ENCODE measurements around the gene SVOPL. TPM values are rescaled to one million over a fixed set of nuclear protein-coding genes. Genes with fewer than 3 reads are reported as not detected.

SVOPL gene
- polyA plus RNA-seq, 3 donors: not detected

- intact Hi-C loops (cut with micrococcal nuclease): no loop called here
Measured at GRCh38 chr7:138584283-138584682, 116.9 kb downstream of the SVOPL start.

DNA sequence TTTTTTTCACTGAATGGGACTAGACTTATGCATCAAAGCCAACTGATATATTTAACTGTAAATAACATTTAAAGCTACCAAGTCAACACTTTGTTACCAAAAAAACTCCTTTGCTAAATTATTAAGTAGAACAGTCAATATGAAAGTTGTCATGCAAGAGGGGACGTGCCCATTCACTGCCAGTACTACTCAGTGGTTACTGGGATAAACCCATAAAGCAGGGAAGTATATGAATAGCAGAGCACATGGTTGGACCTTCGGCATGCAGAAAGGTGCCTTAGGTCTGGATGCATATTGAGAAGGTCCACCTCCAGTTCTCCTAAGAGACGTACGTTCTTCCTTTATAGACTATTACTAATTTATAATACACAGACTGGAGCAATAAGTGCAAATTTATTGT lies 120.1 kb downstream of the SVOPL start:
- Histone ChIP-seq H3K4me1 (ENCODE audit: control insufficient read depth in 1 of 2, insufficient read depth in 2 of 2, low read length in 2 of 2) (no peaks in the 10 kb centered on the region), H3K79me2 (ENCODE audit: insufficient read depth, low read length) (no peaks in the 10 kb centered on the region), H4K20me1 (ENCODE audit: insufficient read depth, low read length) (no peaks in the 10 kb centered on the region), H2AFZ (ENCODE audit: insufficient read depth, low read depth, low read length, poor library complexity, severe bottlenecking) (no peak overlapping the region), H3K4me3 (replicated peaks in 1 of 3; ENCODE audit: low read depth in 2 of 3, low read length in 3 of 3) (no peak overlapping the region), H3K9me3 (replicated peaks in 1 of 2; ENCODE audit: control insufficient read depth in 1 of 2, insufficient read depth in 1 of 2, low read length in 2 of 2) (no peaks in the 10 kb centered on the region), H3K9ac (ENCODE audit: insufficient read depth, low read length, poor library complexity, severe bottlenecking) (no peak overlapping the region), H3K27ac (ENCODE audit: low read depth in 1 of 2, low read length in 2 of 2) (peak overlapping the region in 1 of 2 donors; percentile 50), H3K27me3 (ENCODE audit: control insufficient read depth in 2 of 2, insufficient read depth in 2 of 2, low read length in 2 of 2) (no peaks in the 10 kb centered on the region), H3K4me2 (replicated peaks; ENCODE audit: extremely low read depth, low read length, poor library complexity, severe bottlenecking) (no peak overlapping the region), H3K36me3 (replicated peaks in 1 of 2; ENCODE audit: control insufficient read depth in 1 of 2, insufficient read depth in 2 of 2, low read length in 2 of 2) (peaks cover 75 to 97% of the 10 kb centered on the region in 2 donors)
- no peak overlapping the region for H3K4me3 Mint-ChIP-seq
- no peaks in the 10 kb centered on the region for H3K9me3 Mint-ChIP-seq
- WGBS (ENCODE audit: insufficient coverage): no CpG with 5 or more reads among the region's 4 CpGs
- intact Hi-C loops (cut with micrococcal nuclease): no loop called here
- no peak for DNase-seq
- H3K27me3 Mint-ChIP-seq (ENCODE audit: low read depth in 3 of 3): no peaks in the 10 kb centered on the region
- TF ChIP-seq, protein P1, sequence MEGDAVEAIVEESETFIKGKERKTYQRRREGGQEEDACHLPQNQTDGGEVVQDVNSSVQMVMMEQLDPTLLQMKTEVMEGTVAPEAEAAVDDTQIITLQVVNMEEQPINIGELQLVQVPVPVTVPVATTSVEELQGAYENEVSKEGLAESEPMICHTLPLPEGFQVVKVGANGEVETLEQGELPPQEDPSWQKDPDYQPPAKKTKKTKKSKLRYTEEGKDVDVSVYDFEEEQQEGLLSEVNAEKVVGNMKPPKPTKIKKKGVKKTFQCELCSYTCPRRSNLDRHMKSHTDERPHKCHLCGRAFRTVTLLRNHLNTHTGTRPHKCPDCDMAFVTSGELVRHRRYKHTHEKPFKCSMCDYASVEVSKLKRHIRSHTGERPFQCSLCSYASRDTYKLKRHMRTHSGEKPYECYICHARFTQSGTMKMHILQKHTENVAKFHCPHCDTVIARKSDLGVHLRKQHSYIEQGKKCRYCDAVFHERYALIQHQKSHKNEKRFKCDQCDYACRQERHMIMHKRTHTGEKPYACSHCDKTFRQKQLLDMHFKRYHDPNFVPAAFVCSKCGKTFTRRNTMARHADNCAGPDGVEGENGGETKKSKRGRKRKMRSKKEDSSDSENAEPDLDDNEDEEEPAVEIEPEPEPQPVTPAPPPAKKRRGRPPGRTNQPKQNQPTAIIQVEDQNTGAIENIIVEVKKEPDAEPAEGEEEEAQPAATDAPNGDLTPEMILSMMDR (IDR thresholded peaks at IDR 0.05): no peak
- H3K27ac Mint-ChIP-seq: no peak overlapping the region
- H3K4me1 Mint-ChIP-seq: no peaks in the 10 kb centered on the region
- H3K36me3 Mint-ChIP-seq: peaks cover 82 to 93% of the 10 kb centered on the region in 2 donors

More at GRCh38 chr7:138584283-138584682, 116.9 kb downstream of the SVOPL start:
- H3K27me3 Mint-ChIP-seq (ENCODE audit: low read depth in 3 of 3): peaks cover 0 to 2% (median 0%) of the 10 kb centered on the region in 3 donors
- no peak for DNase-seq
- H3K36me3 Mint-ChIP-seq: peaks cover 67 to 83% of the 10 kb centered on the region in 2 donors
- no peaks in the 10 kb centered on the region for H3K4me1 Mint-ChIP-seq
- Histone ChIP-seq H3K27me3 (ENCODE audit: control insufficient read depth in 2 of 2, insufficient read depth in 2 of 2, low read length in 2 of 2) (no peaks in the 10 kb centered on the region), H4K20me1 (ENCODE audit: insufficient read depth, low read length) (no peaks in the 10 kb centered on the region), H3K9me3 (replicated peaks in 1 of 2; ENCODE audit: control insufficient read depth in 1 of 2, insufficient read depth in 1 of 2, low read length in 2 of 2) (no peaks in the 10 kb centered on the region), H3K4me2 (replicated peaks; ENCODE audit: extremely low read depth, low read length, poor library complexity, severe bottlenecking) (no peak overlapping the region), H3K4me3 (replicated peaks in 1 of 3; ENCODE audit: low read depth in 2 of 3, low read length in 3 of 3) (no peak overlapping the region), H3K79me2 (ENCODE audit: insufficient read depth, low read length) (no peaks in the 10 kb centered on the region), H3K36me3 (replicated peaks in 1 of 2; ENCODE audit: control insufficient read depth in 1 of 2, insufficient read depth in 2 of 2, low read length in 2 of 2) (peaks cover 58 to 88% of the 10 kb centered on the region in 2 donors), H3K27ac (ENCODE audit: low read depth in 1 of 2, low read length in 2 of 2) (no peak overlapping the region), H2AFZ (ENCODE audit: insufficient read depth, low read depth, low read length, poor library complexity, severe bottlenecking) (no peak overlapping the region), H3K9ac (ENCODE audit: insufficient read depth, low read length, poor library complexity, severe bottlenecking) (no peak overlapping the region), H3K4me1 (ENCODE audit: control insufficient read depth in 1 of 2, insufficient read depth in 2 of 2, low read length in 2 of 2) (no peaks in the 10 kb centered on the region)
- H3K27ac Mint-ChIP-seq: peak overlapping the region in 1 of 7 donors; percentile 15
- no peak overlapping the region for H3K4me3 Mint-ChIP-seq
- TF ChIP-seq, protein P1 (IDR thresholded peaks at IDR 0.05): no peak
- H3K9me3 Mint-ChIP-seq: no peaks in the 10 kb centered on the region

All from CD14-positive monocyte (primary cell).